Stimulated activated CD4-positive, alpha-beta T cell treated with anti-CD3 and anti-CD28 coated beads, Interleukin-1b, Interleukin-23, amount 100 ng/mL, for 48 hours (primary cell): ENCODE measurements around the gene ABCC1.
"Not testable (repeated sequence)": the region's sequence is repeated elsewhere in the genome, so short reads cannot be mapped to it uniquely, and the experiment has no call there.

Experiments
- DNase-seq: peaks from one replicate; pipeline ENCODE4 v3.0.0-alpha.2; 2020

The ABCC1 gene

GRCh38 chr16:16163571-16163970 lies 214.2 kb downstream of the ABCC1 start:
- DNase-seq: no peak

GRCh38 chr16:16164243-16164642 lies 214.8 kb downstream of the ABCC1 start:
- no peak for DNase-seq

- DNase-seq: no peak
These were observed 216.7 kb downstream of the ABCC1 start for GRCh38 chr16:16166085-16166484.

- no peak for DNase-seq
These were observed 217.5 kb downstream of the ABCC1 start for GRCh38 chr16:16166949-16167348.

- no peak for DNase-seq
These were observed 218.5 kb downstream of the ABCC1 start for GRCh38 chr16:16167927-16168326.

GRCh38 chr16:16168431-16168830 lies 219.0 kb downstream of the ABCC1 start:
- DNase-seq: no peak

- DNase-seq: no peak
These were observed 220.2 kb downstream of the ABCC1 start for GRCh38 chr16:16169615-16170014.

- no peak for DNase-seq
These were observed 222.0 kb downstream of the ABCC1 start for GRCh38 chr16:16171332-16171919.

- no peak for DNase-seq
These were observed 223.6 kb downstream of the ABCC1 start for GRCh38 chr16:16172991-16173390.

GRCh38 chr16:16175296-16175695 lies 225.9 kb downstream of the ABCC1 start:
- DNase-seq: no peak

- DNase-seq: no peak
These were observed 226.9 kb downstream of the ABCC1 start for GRCh38 chr16:16176328-16176727.

- no peak for DNase-seq
These were observed 229.2 kb downstream of the ABCC1 start for GRCh38 chr16:16178455-16179162.

- DNase-seq: not testable (repeated sequence)
These were observed 232.3 kb downstream of the ABCC1 start for GRCh38 chr16:16181748-16182147.

GRCh38 chr16:16182918-16183317 lies 233.5 kb downstream of the ABCC1 start:
- DNase-seq: no peak

GRCh38 chr16:16183562-16183961 lies 234.1 kb downstream of the ABCC1 start:
- DNase-seq: no peak

GRCh38 chr16:16184594-16184993 lies 235.2 kb downstream of the ABCC1 start:
- DNase-seq: no peak

GRCh38 chr16:16185095-16185494 lies 235.7 kb downstream of the ABCC1 start:
- DNase-seq: no peak

GRCh38 chr16:16186820-16187219 lies 237.4 kb downstream of the ABCC1 start:
- no peak for DNase-seq

- no peak for DNase-seq
These were observed 239.4 kb downstream of the ABCC1 start for GRCh38 chr16:16188827-16189226.

GRCh38 chr16:16189842-16190241 lies 240.4 kb downstream of the ABCC1 start:
- no peak for DNase-seq

- DNase-seq: no peak
These were observed 241.1 kb downstream of the ABCC1 start for GRCh38 chr16:16190546-16190945.

- not testable (repeated sequence) for DNase-seq
These were observed 241.6 kb downstream of the ABCC1 start for GRCh38 chr16:16190966-16191365.

- DNase-seq: no peak
These were observed 242.2 kb downstream of the ABCC1 start for GRCh38 chr16:16191493-16192167.
